ENCODE measurements around the gene STS.

STS gene, protein sequence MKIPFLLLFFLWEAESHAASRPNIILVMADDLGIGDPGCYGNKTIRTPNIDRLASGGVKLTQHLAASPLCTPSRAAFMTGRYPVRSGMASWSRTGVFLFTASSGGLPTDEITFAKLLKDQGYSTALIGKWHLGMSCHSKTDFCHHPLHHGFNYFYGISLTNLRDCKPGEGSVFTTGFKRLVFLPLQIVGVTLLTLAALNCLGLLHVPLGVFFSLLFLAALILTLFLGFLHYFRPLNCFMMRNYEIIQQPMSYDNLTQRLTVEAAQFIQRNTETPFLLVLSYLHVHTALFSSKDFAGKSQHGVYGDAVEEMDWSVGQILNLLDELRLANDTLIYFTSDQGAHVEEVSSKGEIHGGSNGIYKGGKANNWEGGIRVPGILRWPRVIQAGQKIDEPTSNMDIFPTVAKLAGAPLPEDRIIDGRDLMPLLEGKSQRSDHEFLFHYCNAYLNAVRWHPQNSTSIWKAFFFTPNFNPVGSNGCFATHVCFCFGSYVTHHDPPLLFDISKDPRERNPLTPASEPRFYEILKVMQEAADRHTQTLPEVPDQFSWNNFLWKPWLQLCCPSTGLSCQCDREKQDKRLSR

GRCh38 chrX:7147413-7147977, at the start of gene STS:
TSS of gene STS (plus strand) at chrX:7147712. CDS start at chrX:7253200, 105,488 bp downstream.
- DNase-seq (ENCODE audit: low spot score), result peak; percentile 49

DNA sequence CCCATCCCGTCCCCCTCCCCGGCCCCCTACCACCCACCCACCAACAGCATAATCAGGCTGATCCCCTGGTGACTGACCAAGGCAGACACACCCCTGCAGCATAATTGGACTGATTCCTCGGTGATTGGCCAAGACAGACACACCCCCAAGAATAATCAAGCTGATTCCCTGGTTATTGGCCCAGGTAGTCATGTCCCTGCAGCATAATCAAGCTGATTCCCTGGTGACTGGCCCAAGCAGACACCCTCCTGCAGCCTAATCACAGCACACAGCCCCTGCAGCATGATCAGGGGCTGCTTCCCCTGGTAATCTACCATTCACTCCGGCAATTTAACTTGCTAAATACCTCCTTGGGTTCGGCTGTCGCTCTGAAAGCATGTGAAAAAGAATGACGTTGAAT, 47.5 kb upstream of the STS start:
- DNase-seq (ENCODE audit: low spot score), result no peak

- DNase-seq (ENCODE audit: low spot score), result no peak
These were observed 45.4 kb upstream of the STS start for GRCh38 chrX:7102119-7102518.

GRCh38 chrX:7106649-7107048, 40.9 kb upstream of the STS start:
- peak; percentile 30 for DNase-seq (ENCODE audit: low spot score)

- DNase-seq (ENCODE audit: low spot score), result no peak
These were observed 39.5 kb upstream of the STS start for GRCh38 chrX:7108030-7108429.

GRCh38 chrX:7109049-7109531, 38.4 kb upstream of the STS start:
- peak; percentile 22 for DNase-seq (ENCODE audit: low spot score)

DNA sequence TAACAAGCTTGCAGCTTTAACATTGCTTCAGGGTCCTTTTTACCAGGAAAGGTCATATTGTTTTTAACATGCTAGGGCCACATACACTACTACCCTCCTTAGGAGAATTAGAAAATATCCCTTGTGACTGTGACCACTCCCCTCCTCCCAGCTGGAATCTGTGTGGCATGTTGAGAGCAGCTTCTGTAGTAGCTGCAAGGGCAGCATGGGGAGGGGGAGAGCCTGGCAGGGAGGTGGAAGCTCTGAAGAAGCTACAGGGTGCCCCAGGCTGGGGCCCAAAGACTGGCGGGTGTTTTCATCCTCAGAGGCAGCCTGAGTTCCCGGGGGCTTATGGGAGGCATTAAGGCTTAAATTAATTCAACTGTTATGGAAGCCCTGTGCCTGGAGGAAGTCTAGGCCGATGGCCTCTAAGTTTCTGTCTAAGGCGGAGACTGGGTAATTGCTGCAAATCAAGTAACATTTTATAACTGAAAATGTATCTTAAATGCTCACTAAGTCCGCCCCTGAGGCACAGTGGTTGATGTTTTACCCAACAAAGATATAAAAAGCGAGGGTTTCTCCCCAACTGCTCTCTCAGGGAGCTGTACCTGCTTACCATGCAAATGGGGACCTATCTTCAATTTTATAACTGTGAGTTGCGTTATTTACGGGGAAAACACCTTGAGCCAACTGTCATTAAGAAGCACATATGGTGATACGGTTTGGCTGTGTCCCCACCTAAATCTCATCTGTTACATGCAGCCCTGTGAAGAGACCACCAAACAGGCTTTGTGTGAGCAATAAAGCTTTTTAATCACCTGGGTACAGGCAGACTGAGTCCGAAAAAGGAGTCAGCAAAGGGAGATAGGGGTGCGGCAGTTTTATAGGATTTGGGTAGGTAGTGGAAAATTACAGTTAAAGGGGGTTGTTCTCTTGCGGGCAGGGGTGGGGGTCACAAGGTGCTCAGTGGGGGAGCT, 37.4 kb upstream of the STS start:
- no peak for DNase-seq (ENCODE audit: low spot score)

- DNase-seq (ENCODE audit: low spot score), result peak; percentile 33
These were observed 36.7 kb upstream of the STS start for GRCh38 chrX:7110821-7111276.

DNA sequence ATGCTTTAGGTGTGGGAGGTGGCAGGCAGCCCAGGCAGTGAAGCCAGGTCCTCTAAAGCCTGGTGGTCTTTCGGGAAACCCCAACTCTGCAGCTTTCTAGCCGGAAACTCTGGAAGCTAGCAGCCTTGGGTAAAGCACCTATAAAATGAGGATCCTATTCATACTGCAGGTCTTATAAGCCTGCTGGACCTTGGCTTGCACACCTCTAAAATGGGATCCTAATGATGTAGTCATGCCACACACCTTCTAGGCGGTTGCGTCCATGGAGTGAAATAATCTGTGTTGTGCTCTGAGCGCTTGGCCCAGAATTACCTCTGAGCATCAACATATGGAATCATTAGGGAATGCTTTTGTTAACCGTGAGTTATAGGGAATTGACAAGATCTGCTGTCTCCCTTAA, 36.0 kb upstream of the STS start:
- DNase-seq (ENCODE audit: low spot score), result no peak

DNA sequence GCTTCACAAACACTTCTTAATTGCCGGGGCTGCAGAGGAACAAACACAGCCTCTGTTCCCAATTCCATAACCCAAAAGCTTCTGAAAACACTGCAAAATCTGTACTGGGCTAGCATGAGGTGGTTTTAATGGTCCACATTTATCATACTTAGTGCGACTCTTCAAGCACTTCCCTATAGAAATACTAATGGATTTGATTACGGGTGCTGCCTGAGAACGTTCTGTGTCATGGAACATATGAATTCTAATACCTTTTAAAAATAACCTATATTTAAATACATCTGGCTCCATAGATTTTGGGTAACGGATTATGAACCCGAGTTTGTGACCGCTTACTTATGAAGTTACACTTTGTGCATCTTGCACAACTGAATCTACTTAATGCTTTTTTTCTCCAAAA, 35.4 kb upstream of the STS start:
- no peak for DNase-seq (ENCODE audit: low spot score)

DNA sequence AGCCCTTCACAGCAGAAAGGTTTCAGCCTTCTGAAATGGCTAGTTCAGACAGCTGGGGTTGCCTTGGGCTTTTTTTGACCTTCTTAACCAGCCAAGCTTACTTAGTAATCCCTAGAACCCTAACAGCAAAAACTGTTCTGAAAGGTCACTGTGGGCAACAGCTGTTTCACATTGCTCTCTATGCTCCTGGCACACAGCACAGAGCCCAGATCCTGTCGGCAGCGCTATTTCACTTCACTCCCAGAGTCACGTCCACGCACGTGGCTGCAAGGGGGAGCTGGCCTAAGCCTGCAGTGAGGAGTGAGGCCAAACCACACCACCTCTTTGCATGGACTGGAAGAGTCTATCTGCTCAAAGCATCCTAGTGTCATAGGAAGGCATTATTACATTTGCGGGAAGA, 32.0 kb upstream of the STS start:
- no peak for DNase-seq (ENCODE audit: low spot score)

- DNase-seq (ENCODE audit: low spot score), result no peak
These were observed 31.4 kb upstream of the STS start for GRCh38 chrX:7116081-7116480.

DNA sequence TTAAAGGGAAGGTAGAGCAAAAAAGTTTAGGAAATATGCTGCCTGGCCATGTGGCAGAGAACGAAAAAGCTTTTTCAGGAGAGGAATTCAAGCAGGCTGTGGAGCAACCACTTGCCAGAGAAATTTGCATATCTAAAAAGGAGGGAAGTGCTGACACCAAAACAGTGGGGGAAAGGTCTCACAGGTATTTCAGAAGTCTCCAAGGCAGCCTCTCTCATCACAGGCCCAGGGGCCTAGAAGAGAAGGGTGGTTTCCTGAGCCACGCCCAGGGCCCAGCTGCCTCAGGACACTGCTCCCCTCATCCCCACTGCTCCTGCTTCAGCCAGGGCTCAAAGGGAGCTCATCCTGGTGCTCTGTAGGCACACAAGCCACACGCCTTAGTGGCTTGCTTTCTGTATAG, 29.9 kb upstream of the STS start:
- no peak for DNase-seq (ENCODE audit: low spot score)

GRCh38 chrX:7119950-7120877, 27.3 kb upstream of the STS start:
- peak; percentile 41 for DNase-seq (ENCODE audit: low spot score)

DNA sequence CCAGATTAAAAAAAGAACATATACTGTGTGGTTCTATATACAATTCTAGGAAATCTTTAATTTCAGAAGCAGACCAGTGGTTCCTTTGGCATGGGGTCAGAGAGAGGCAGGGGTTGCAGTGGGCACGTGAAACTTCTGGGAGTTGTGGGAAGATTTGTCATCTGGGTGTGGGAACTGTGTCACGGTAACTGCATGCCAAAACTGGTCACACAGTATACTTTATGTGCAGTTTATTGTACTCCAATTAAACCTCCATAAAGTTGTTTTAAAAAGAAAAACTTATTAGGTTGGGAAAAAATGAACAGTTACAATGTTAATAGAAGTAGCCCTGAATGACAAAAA, 26.7 kb upstream of the STS start:
- DNase-seq (ENCODE audit: low spot score), result peak; percentile 24

- DNase-seq (ENCODE audit: low spot score), result peak; percentile 8
These were observed 20.5 kb upstream of the STS start for GRCh38 chrX:7127056-7127455.

GRCh38 chrX:7131621-7132020, 15.9 kb upstream of the STS start:
- no peak for DNase-seq (ENCODE audit: low spot score)

DNA sequence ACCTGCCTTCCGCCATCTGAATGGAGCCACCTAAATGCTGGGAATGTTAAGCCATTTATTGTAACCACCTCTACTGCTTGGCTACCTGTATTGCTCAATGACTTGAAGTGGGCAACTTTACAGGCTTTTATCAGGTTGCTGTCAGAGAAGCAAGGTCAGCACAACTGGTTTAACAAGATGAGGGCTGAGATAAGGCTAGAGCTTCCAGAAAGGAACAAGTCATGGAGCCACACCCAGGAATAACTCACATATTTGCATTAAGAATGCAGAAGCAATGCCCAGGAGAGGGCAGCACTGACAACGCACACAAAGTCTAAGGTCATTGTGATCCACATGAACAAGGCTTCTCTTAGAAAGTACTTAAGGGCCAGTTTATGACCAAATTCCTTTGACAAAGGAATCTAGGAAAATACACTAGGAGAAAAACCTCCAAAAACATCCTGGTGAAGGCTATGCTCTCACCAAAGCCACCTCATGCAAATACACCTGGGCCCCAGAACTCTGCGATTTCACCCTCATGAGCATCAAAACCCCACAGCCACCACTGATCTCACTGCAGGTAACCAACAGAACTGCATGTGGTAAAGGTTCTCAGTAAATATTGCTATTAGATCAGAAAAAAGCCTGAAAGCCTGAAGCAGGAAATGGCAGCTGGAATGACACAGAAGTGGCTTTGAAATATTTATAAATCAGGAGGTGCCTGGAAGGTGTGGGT, 15.0 kb upstream of the STS start:
- DNase-seq (ENCODE audit: low spot score), result peak; percentile 87

GRCh38 chrX:7133050-7133440, 14.5 kb upstream of the STS start:
- DNase-seq (ENCODE audit: low spot score), result peak; percentile 47

DNA sequence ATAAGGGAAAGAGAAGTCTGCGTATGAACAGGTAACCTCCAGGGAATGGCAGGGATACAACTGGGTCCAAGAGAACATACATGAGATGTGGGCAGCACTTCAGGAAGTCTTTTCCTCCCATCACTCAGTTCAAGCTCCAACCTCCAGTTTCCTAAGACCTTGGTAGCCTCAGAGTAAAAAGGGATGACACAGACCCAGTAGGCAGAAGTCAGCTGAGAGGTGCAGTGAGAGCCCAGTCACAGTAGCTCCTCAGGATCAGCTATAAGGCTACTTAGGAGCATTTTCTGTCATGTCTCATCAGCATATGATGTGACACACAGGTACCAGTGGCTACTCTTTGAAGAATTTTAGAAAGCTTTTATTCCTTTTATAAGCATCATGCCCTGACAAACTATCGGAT, 12.5 kb upstream of the STS start:
- DNase-seq (ENCODE audit: low spot score), result peak; percentile 16

Data from kidney tubule cell (primary cell).